NB4 (cell line): ENCODE results near the gene FGF23.

ENCODE experiments used
- CTCF ChIP-seq: IDR thresholded peaks from one replicate; pipeline ENCODE4 v1.5.1; 2012; ENCODE audit warnings: low read depth, low read length
- POLR2A ChIP-seq: IDR thresholded peaks from 2 replicates; pipeline ENCODE4 v1.6.1; 2011; ENCODE audit warnings: mild to moderate bottlenecking; ENCODE audit not compliant: insufficient read length; ENCODE audit errors: extremely low read depth

DNA sequence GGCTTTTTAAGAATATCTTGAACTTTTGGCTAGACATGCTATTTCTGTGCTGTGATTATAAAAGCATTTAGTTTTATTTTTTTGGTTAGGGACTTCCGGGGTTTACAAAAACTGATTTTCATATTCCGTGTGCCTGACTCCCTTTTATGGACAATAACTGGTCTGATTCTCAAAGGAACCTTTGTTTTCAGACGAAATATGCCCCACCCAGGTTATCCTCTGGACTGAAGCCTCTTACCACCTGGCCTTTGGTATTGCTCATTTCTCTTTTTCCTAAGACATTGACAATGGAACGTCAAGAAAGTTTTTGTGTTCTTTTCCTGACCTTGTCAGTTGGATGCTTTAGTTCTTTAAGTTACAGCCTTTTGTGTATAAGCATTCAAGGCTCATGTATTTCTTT, 47.7 kb downstream of the FGF23 start:
- TF ChIP-seq CTCF (no peak), POLR2A (no peak)
